OCI-LY1 (cell line): ENCODE results near the gene LOXL3.
A peak's percentile ranks its signal among the peaks of the same experiment; 100 is the strongest.

ENCODE experiments used
- H2AFZ ChIP-seq: fragments of 200-600 bp; sonication (generic), shearing (Covaris generic); 2 replicates; pipeline ENCODE4 v1.6.0; 2014; ENCODE audit warnings: antibody characterized with exemption, mild to moderate bottlenecking, low read length
- H3F3A ChIP-seq: fragments of 200-600 bp; sonication (generic), shearing (Covaris generic); 2 replicates; pipeline ENCODE4 v1.6.0; 2014; ENCODE audit warnings: mild to moderate bottlenecking, antibody characterized with exemption, low read length, moderate library complexity; ENCODE audit not compliant: insufficient read depth
- H3K27ac ChIP-seq: fragments of 200-600 bp; sonication (generic); 2 replicates; pipeline ENCODE4 v1.5.1; 2014; ENCODE audit warnings: low read length, mixed run types, mild to moderate bottlenecking, low read depth; ENCODE audit not compliant: poor library complexity, severe bottlenecking
- H3K27me3 ChIP-seq: fragments of 200-600 bp; sonication (generic); 2 replicates; pipeline ENCODE4 v1.6.0; 2014; ENCODE audit warnings: antibody characterized with exemption, mild to moderate bottlenecking, low read length, moderate library complexity; ENCODE audit not compliant: insufficient read depth
- H3K36me3 ChIP-seq: fragments of 200-600 bp; sonication (generic); 2 replicates; pipeline ENCODE4 v1.6.1; 2014; ENCODE audit warnings: mild to moderate bottlenecking, antibody characterized with exemption, low read length, moderate library complexity, mixed read lengths; ENCODE audit not compliant: insufficient read depth
- H3K4me1 ChIP-seq: fragments of 200-600 bp; sonication (generic); 2 replicates; pipeline ENCODE4 v1.5.1; 2014; ENCODE audit warnings: mild to moderate bottlenecking, low read length, moderate library complexity; ENCODE audit not compliant: insufficient read depth, severe bottlenecking
- H3K4me2 ChIP-seq: fragments of 200-600 bp; sonication (generic), shearing (Covaris generic); 2 replicates; pipeline ENCODE4 v1.6.1; 2014; ENCODE audit warnings: low read length
- H3K4me3 ChIP-seq: fragments of 200-600 bp; sonication (generic); 2 replicates; pipeline ENCODE4 v1.5.1; 2014; ENCODE audit warnings: low read length, low read depth, mild to moderate bottlenecking, mixed read lengths; ENCODE audit not compliant: poor library complexity, severe bottlenecking
- H3K79me2 ChIP-seq: fragments of 200-600 bp; shearing (Covaris generic); 2 replicates; pipeline ENCODE4 v1.6.1; 2016; ENCODE audit warnings: mixed run types, low read length, mixed read lengths; ENCODE audit not compliant: insufficient read depth
- H3K9ac ChIP-seq: fragments of 200-600 bp; sonication (generic), shearing (Covaris generic); 2 replicates; pipeline ENCODE4 v1.6.1; 2014; ENCODE audit warnings: mild to moderate bottlenecking, low read length, mixed read lengths
- H3K9me2 ChIP-seq: fragments of 200-600 bp; sonication (generic), shearing (Covaris generic); 2 replicates; pipeline ENCODE4 v1.6.1; 2014; ENCODE audit warnings: low read depth, mild to moderate bottlenecking, low read length, mixed read lengths
- H3K9me3 ChIP-seq: fragments of 200-600 bp; shearing (Covaris generic); 2 replicates; pipeline ENCODE4 v1.6.1; 2014; ENCODE audit warnings: low read length, mixed read lengths
- H4K20me1 ChIP-seq: fragments of 200-600 bp; sonication (generic), shearing (Covaris generic); 2 replicates; pipeline ENCODE4 v1.6.0; 2016; ENCODE audit warnings: mild to moderate bottlenecking, low read length; ENCODE audit not compliant: insufficient read depth
- EZH2 ChIP-seq: fragments of 200-600 bp; sonication (generic), shearing (Covaris generic); IDR thresholded peaks from 2 replicates; pipeline ENCODE4 v1.8.0; 2017; ENCODE audit warnings: borderline replicate concordance, mixed run types, mild to moderate bottlenecking, antibody characterized with exemption, low read length, moderate library complexity, mixed read lengths
- TF ChIP-seq, protein P1 (sequence below): fragments of 200-600 bp; sonication (generic), shearing (Covaris generic); IDR thresholded peaks from 2 replicates; pipeline ENCODE4 v1.5.1; 2017; ENCODE audit warnings: mild to moderate bottlenecking, antibody characterized with exemption, low read length, moderate library complexity, mixed read lengths

LOXL3 gene

DNA sequence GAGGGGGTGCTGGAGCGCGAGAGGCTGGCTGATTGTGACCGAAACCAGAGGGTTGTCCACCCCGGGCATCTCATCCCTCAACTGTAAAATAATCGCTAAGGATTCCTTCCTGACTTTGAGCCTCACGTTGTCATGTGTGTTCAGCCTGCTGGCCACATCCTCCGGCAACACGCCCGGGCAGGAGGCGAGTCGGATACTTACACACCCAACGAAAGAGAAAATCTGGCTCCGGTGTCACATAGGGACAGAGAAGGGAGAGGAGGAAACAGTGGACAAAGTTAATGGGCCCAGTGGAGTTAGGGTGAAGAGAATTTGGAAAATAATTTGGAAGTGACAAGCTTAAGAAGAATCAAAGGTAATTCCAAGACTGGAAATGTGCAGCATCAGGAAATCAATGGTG is 37.1 kb downstream of the LOXL3 start:
- Histone ChIP-seq H3K27me3 (peaks cover 7% of the 10 kb centered on the region; the same call in 1 of the 2 replicates), H3K4me2 (peak overlapping the region; percentile 54; the same call in 1 of the 2 replicates), H3K9me2 (no peaks in the 10 kb centered on the region), H3K4me1 (peaks cover 10% of the 10 kb centered on the region), H3K4me3 (peak overlapping the region; percentile 43), H3K36me3 (no peaks in the 10 kb centered on the region), H3K9ac (no peak overlapping the region), H2AFZ (no peak overlapping the region), H3K27ac (no peak overlapping the region), H3K79me2 (no peaks in the 10 kb centered on the region), H3K9me3 (no peaks in the 10 kb centered on the region), H3F3A (no peaks in the 10 kb centered on the region), H4K20me1 (no peaks in the 10 kb centered on the region)
- TF ChIP-seq EZH2 = no peak
- TF ChIP-seq, protein P1, sequence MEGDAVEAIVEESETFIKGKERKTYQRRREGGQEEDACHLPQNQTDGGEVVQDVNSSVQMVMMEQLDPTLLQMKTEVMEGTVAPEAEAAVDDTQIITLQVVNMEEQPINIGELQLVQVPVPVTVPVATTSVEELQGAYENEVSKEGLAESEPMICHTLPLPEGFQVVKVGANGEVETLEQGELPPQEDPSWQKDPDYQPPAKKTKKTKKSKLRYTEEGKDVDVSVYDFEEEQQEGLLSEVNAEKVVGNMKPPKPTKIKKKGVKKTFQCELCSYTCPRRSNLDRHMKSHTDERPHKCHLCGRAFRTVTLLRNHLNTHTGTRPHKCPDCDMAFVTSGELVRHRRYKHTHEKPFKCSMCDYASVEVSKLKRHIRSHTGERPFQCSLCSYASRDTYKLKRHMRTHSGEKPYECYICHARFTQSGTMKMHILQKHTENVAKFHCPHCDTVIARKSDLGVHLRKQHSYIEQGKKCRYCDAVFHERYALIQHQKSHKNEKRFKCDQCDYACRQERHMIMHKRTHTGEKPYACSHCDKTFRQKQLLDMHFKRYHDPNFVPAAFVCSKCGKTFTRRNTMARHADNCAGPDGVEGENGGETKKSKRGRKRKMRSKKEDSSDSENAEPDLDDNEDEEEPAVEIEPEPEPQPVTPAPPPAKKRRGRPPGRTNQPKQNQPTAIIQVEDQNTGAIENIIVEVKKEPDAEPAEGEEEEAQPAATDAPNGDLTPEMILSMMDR = no peak

DNA sequence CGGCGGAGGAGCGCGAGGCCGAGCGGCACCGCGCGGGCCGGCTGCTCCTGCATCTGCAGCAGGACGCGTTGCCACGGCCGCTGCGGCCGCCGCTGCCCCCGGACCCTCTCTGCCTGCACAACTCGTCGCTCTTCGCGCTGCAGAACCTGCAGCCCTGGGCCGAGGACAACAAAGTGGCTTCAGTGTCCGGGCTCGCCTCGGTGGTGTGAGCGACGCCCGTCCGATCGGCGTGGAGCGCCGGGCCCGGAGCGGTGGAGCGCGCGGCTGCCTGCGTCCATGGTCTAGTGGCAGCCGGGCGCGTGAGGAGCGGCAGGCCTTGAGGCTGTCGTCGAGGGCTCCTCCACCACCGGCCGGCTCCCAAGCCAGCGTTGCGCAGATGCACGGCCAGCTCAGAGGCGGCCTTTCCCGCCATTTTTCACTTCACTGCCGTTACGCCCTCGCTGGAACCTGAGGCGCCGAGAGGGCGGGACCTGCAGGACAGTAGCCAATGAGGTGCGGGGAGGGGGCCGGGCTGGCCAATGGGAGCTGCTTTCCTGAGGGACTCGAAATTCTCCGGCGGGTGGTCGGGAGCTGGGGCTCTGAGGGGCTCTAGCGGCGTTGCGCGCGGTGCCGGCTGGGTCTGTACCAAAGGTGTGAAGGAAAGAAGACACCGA is 37.6 kb downstream of the LOXL3 start:
- peak overlapping the region; percentile 43 for H3K4me3 ChIP-seq
- H3K9me2 ChIP-seq = no peaks in the 10 kb centered on the region
- no peak overlapping the region for H3K27ac ChIP-seq
- TF ChIP-seq EZH2 = no peak
- TF ChIP-seq, protein P1 = no peak
- no peak overlapping the region; the same call in 1 of the 2 replicates for H3K9ac ChIP-seq
- no peaks in the 10 kb centered on the region for H3K36me3 ChIP-seq
- peaks cover 10% of the 10 kb centered on the region for H3K4me1 ChIP-seq
- no peaks in the 10 kb centered on the region for H3K79me2 ChIP-seq
- H3K4me2 ChIP-seq = peak overlapping the region; percentile 54
- no peaks in the 10 kb centered on the region for H3F3A ChIP-seq
- no peak overlapping the region for H2AFZ ChIP-seq
- H3K27me3 ChIP-seq = peaks cover 7% of the 10 kb centered on the region; the same call in 1 of the 2 replicates
- no peaks in the 10 kb centered on the region for H3K9me3 ChIP-seq
- H4K20me1 ChIP-seq = no peaks in the 10 kb centered on the region

DNA sequence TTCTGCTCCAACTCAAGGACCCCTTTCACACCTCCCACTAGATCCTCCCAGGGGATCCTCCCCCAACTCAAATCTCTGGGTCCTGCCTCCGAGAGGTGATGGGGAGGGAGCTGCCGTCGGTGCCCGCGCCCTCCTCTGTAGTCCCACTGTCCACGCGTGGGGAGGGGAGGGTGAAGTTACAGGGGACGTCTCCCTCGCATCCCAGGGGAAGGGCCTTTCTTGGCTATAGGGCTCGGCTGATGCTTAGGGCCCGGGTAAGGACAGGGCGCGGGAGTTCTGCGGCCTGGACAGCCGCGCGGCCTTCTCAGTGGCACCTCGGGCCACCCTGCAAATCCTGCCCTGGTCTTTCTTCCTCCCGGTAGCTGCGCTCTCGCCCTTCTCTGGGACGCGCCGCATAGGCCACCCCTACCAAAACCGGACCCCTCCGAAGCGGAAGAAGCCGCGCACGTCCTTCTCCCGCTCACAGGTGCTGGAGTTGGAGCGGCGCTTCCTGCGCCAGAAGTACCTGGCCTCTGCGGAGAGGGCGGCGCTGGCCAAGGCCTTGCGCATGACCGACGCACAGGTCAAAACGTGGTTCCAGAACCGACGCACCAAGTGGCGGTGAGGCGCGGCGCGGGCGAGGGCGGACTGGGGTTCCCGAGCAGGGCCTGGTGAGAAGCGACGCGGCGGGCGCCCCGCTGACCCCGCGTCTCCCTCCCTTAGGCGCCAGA is 38.3 kb downstream of the LOXL3 start:
- no peak for TF ChIP-seq EZH2
- TF ChIP-seq, protein P1 = no peak
- peaks cover 7% of the 10 kb centered on the region; the same call in 1 of the 2 replicates for H3K27me3 ChIP-seq
- no peaks in the 10 kb centered on the region for H3F3A ChIP-seq
- H3K27ac ChIP-seq = no peak overlapping the region
- H3K9me2 ChIP-seq = no peaks in the 10 kb centered on the region
- no peak overlapping the region; the same call in 1 of the 2 replicates for H3K9ac ChIP-seq
- H3K4me3 ChIP-seq = peak overlapping the region; percentile 43
- H3K9me3 ChIP-seq = no peaks in the 10 kb centered on the region
- H2AFZ ChIP-seq = no peak overlapping the region
- H3K36me3 ChIP-seq = no peaks in the 10 kb centered on the region
- no peaks in the 10 kb centered on the region for H3K79me2 ChIP-seq
- peak overlapping the region; percentile 54 for H3K4me2 ChIP-seq
- no peaks in the 10 kb centered on the region for H4K20me1 ChIP-seq
- peaks cover 10% of the 10 kb centered on the region for H3K4me1 ChIP-seq
